Measurements from ENCODE around the gene OLFM1.

The OLFM1 gene

DNA sequence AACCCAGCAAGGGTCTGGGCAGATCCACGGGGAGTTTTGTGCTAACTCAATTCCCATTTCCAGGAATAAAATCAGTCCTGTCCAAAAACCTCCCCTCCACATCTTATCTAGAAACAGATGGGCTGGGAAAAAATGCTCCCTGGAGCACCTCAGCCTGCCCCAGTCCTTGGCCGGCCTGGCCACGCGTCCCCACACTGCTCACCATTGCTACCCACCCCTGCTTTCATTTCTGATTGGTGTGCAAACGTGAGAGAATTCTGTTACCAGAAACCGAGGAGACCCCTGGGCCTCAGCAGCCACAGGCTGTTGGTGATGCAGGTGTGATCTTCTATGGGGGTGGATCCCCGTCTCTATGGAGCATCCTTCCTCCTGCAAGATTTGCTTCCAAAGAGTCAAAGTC lies 38.0 kb upstream of the OLFM1 start:
- TF ChIP-seq, protein P1, sequence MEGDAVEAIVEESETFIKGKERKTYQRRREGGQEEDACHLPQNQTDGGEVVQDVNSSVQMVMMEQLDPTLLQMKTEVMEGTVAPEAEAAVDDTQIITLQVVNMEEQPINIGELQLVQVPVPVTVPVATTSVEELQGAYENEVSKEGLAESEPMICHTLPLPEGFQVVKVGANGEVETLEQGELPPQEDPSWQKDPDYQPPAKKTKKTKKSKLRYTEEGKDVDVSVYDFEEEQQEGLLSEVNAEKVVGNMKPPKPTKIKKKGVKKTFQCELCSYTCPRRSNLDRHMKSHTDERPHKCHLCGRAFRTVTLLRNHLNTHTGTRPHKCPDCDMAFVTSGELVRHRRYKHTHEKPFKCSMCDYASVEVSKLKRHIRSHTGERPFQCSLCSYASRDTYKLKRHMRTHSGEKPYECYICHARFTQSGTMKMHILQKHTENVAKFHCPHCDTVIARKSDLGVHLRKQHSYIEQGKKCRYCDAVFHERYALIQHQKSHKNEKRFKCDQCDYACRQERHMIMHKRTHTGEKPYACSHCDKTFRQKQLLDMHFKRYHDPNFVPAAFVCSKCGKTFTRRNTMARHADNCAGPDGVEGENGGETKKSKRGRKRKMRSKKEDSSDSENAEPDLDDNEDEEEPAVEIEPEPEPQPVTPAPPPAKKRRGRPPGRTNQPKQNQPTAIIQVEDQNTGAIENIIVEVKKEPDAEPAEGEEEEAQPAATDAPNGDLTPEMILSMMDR (conservative IDR thresholded peaks at IDR 0.05), result no peak
- no peak overlapping the region for H3K27ac ChIP-seq

- TF ChIP-seq, protein P1 (conservative IDR thresholded peaks at IDR 0.05), result no peak
- H3K27ac ChIP-seq, result no peak overlapping the region
Measured at GRCh38 chr9:135050072-135050990, 37.1 kb upstream of the OLFM1 start.

- TF ChIP-seq, protein P1 (conservative IDR thresholded peaks at IDR 0.05), result no peak
- H3K27ac ChIP-seq, result no peak overlapping the region
Measured at GRCh38 chr9:135051316-135052038, 36.0 kb upstream of the OLFM1 start.

DNA sequence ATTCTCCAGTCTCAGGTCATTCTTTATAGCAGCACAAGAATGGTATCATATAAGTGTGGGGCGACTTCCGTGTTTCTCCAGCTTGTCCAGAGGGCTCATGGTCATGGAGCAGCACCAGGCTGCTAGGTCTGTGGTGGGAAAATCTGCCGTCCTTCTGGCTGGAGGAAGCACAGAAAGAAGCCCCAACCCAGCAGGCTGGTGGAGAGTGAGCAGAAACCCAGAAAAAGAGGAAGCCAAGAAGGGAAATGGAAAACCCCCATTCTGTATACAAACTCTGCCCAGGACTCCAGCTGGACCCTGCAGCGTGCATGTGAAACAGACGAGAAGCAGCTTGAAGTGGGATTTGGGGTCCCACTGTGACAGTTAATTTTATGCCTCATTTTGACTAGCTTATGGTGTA lies 34.3 kb upstream of the OLFM1 start:
- H3K27ac ChIP-seq, result no peak overlapping the region
- TF ChIP-seq, protein P1 (conservative IDR thresholded peaks at IDR 0.05), result no peak

DNA sequence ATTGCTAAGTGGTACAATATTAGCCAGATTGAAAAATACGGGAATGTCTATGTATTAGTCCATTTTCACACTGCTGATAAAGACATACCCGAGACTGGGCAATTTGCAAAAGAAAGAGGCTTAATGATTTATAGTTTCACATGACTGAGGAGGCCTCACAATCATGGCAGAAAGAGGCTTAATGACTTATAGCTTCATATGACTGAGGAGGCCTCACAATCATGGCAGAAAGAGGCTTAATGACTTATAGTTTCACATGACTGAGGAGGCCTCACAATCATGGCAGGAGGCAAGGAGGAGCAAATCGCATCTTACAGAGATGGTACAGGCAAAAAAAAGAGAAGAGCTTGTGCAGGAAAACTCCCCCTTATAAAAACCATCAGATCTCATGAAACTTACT lies 32.3 kb upstream of the OLFM1 start:
- H3K27ac ChIP-seq, result no peak overlapping the region
- TF ChIP-seq, protein P1 (conservative IDR thresholded peaks at IDR 0.05), result no peak

GRCh38 chr9:135056541-135056940 lies 30.9 kb upstream of the OLFM1 start:
- TF ChIP-seq, protein P1 (conservative IDR thresholded peaks at IDR 0.05), result no peak

GRCh38 chr9:135060461-135061116 lies 26.9 kb upstream of the OLFM1 start:
- H3K27ac ChIP-seq, result no peak overlapping the region
- TF ChIP-seq, protein P1 (conservative IDR thresholded peaks at IDR 0.05), result no peak

More at GRCh38 chr9:135056541-135056940, 30.9 kb upstream of the OLFM1 start:
- H3K27ac ChIP-seq, result no peak overlapping the region

All from VCaP (cell line).